ENCODE measurements around the gene PIGR.

PIGR gene

GRCh38 chr1:206909161-206909882 lies 36.9 kb downstream of the PIGR start:
- DNase-seq (ENCODE audit: low spot score), result no peak

GRCh38 chr1:206908038-206908437 lies 38.2 kb downstream of the PIGR start:
- DNase-seq (ENCODE audit: low spot score), result no peak

- DNase-seq (ENCODE audit: low spot score), result no peak
Observed at GRCh38 chr1:206907304-206907991, 38.8 kb downstream of the PIGR start.

- no peak for DNase-seq (ENCODE audit: low spot score)
Observed at GRCh38 chr1:206905295-206906164, 40.7 kb downstream of the PIGR start.

GRCh38 chr1:206904423-206905142 lies 41.7 kb downstream of the PIGR start:
- no peak for DNase-seq (ENCODE audit: low spot score)

- no peak for DNase-seq (ENCODE audit: low spot score)
Observed at GRCh38 chr1:206903687-206904086, 42.6 kb downstream of the PIGR start.

GRCh38 chr1:206902702-206903101 lies 43.6 kb downstream of the PIGR start:
- no peak for DNase-seq (ENCODE audit: low spot score)

GRCh38 chr1:206901944-206902343 lies 44.3 kb downstream of the PIGR start:
- DNase-seq (ENCODE audit: low spot score), result no peak

- no peak for DNase-seq (ENCODE audit: low spot score)
Observed at GRCh38 chr1:206900149-206900548, 46.1 kb downstream of the PIGR start.

GRCh38 chr1:206899717-206900116 lies 46.5 kb downstream of the PIGR start:
- DNase-seq (ENCODE audit: low spot score), result no peak

GRCh38 chr1:206898915-206899431 lies 47.3 kb downstream of the PIGR start:
- DNase-seq (ENCODE audit: low spot score), result no peak

- DNase-seq (ENCODE audit: low spot score), result no peak
Observed at GRCh38 chr1:206898089-206898914, 48.0 kb downstream of the PIGR start.

- peak; percentile 30 for DNase-seq (ENCODE audit: low spot score)
Observed at GRCh38 chr1:206897175-206897574, 49.1 kb downstream of the PIGR start, which contains the start of gene IL24. Gene IL24, plus strand, starts transcription at chr1:206897443. Its CDS starts 390 bp downstream, at chr1:206897833.

GRCh38 chr1:206896261-206896660 lies 50.0 kb downstream of the PIGR start:
- no peak for DNase-seq (ENCODE audit: low spot score)

- no peak for DNase-seq (ENCODE audit: low spot score)
Observed at GRCh38 chr1:206895837-206896242, 50.4 kb downstream of the PIGR start.

GRCh38 chr1:206895325-206895724 lies 50.9 kb downstream of the PIGR start:
- DNase-seq (ENCODE audit: low spot score), result no peak

GRCh38 chr1:206893380-206893779 lies 52.9 kb downstream of the PIGR start:
- DNase-seq (ENCODE audit: low spot score), result no peak

- no peak for DNase-seq (ENCODE audit: low spot score)
Observed at GRCh38 chr1:206892351-206892984, 53.8 kb downstream of the PIGR start.

GRCh38 chr1:206891412-206891811 lies 54.9 kb downstream of the PIGR start:
- no peak for DNase-seq (ENCODE audit: low spot score)

Data from activated CD4-positive, alpha-beta T cell treated with anti-CD3 and anti-CD28 coated beads, Interleukin-2, Interleukin-4, amounts not matched to agents 100 ng/mL and 50 ng/mL, durations not matched to agents 16 hours and 8 hours (primary cell).